AG20443 (cell line): ENCODE measurements around the gene MACF1.

Source experiments
- DNase-seq: peaks from one replicate; pipeline ENCODE4 v3.0.0; 2012; ENCODE audit warnings: low spot score, mixed read lengths

MACF1 gene

DNA sequence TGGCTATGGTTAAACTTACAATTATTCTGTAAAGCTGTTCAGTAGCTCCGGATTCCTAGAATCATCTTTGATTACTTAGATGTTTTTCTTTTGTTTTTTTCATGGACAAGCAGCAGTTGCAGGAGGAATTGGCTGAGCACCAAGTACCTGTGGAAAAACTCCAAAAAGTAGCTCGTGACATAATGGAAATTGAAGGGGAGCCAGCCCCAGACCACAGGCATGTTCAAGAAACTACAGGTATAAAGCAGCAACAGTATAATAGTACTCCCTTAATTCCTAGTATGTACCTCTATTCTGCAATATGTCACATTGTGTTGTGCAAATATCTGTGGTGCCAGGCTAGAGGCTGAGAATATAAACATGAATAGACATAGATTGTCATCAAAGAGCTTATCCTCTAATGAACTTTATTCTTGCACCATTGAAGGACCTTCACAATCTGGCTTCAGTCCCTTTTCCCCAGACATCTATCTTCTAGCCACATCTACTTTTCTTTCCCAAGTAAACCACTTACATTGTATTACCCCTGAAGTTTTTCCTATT lies 154.6 kb downstream of the MACF1 start:
- DNase-seq, result no peak

GRCh38 chr1:39360731-39361130 lies 156.2 kb downstream of the MACF1 start:
- DNase-seq, result no peak

DNA sequence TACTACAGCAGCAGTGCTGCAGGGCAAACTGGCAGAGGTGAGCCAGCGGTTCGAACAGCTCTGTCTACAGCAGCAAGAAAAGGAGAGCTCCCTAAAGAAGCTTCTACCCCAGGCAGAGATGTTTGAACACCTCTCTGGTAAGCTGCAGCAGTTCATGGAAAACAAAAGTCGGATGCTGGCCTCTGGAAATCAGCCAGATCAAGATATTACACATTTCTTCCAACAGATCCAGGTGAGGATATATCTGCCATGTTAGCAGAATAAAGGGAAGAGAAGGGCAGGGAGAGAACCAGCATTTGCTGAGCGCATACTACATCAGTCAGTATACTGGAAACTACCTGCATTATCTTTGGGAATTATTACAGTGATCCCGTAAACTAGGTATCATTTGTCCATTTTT lies 157.0 kb downstream of the MACF1 start:
- DNase-seq, result no peak

- DNase-seq, result no peak
Measured at GRCh38 chr1:39363267-39363666, 158.8 kb downstream of the MACF1 start.

DNA sequence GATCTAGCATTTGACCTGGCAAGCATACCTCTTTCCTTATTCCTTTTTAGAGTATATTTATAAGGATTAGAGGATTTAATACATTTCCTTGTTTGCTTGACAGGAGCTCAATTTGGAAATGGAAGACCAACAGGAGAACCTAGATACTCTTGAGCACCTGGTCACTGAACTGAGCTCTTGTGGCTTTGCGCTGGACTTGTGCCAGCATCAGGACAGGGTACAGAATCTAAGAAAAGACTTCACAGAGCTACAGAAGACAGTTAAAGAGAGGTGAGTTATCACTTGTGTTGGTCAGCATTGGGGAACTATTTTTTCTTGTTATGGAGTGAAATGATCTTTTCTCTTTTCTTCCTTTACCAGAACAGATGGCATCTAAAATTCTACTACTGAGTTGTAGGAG lies 163.6 kb downstream of the MACF1 start:
- DNase-seq, result no peak

DNA sequence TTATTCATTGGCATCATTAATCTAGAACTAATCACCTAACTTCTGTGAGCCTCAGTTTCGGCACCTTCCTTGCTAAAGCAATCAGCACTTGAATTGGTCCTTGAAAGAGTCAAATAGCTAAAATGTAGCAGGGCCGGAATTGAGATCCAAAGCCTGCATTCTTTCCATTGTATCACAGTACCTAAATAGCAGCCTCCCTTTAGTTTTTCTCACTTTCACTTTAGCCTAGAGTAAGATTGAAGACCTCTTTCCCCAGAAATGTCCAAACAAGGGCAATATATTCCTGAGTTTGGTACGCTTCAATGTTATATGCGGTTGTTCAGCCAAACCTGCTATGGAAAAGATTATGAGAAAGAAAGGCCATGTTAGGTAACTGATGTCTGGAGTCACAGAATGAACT lies 165.1 kb downstream of the MACF1 start:
- DNase-seq, result no peak

DNA sequence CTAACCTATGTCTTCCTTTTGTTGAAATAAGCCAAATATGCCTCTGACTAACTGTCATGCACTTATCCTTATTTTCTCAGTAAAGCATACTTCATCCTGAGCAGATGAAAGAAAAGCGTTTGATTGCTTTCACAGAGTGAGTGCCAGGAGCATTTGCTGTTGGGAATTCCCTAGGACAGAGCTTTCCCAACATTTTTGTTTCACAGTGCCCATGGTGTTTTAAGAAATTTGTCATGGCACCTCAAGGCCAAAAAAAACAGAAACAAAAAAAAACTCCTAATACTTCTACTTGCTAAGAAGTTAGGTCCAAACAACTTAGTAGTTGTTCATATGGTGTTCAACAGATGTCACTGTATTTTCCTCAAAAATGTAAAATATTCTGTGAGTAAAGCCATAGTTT lies 166.1 kb downstream of the MACF1 start:
- no peak for DNase-seq

GRCh38 chr1:39372105-39372504 lies 167.6 kb downstream of the MACF1 start:
- DNase-seq, result no peak

DNA sequence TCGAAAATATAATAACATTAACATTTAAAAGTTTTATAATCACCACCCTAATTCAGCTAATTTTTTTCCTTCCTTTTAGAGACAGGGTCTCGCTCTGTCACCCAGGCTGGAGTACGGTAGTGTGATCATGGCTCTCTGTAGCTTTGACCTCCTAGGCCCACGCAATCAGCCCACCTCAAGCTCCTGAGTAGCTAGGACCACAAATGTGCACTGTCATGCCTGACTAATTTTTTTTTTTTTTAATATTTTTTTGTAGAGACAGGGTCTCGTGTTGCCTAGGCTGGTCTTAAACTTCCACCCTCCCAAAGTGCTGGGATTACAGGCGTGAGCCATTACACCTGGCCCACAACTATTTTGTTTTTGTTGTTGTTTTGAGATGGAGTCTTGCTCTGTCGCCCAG lies 172.2 kb downstream of the MACF1 start:
- DNase-seq, result no peak

- DNase-seq, result no peak
Measured at GRCh38 chr1:39378377-39378776, 173.9 kb downstream of the MACF1 start.

- DNase-seq, result no peak
Measured at GRCh38 chr1:39379187-39379586, 174.7 kb downstream of the MACF1 start.

DNA sequence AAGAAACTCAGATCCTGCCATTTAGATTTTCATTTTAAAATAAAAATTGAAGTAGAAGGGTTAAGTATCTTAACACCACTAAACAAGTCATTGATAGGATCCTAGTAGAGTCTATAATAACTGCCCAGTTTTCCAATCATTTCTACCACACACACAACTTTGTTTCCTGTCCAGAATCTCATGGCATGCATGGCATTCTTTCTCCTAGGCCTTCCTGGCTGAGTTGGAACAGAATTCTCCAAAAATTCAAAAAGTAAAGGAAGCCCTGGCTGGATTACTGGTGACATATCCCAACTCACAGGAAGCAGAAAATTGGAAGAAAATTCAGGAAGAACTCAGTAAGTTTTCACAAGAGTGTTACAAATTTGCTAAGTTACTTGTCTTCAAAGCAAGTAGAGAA lies 175.5 kb downstream of the MACF1 start:
- no peak for DNase-seq

DNA sequence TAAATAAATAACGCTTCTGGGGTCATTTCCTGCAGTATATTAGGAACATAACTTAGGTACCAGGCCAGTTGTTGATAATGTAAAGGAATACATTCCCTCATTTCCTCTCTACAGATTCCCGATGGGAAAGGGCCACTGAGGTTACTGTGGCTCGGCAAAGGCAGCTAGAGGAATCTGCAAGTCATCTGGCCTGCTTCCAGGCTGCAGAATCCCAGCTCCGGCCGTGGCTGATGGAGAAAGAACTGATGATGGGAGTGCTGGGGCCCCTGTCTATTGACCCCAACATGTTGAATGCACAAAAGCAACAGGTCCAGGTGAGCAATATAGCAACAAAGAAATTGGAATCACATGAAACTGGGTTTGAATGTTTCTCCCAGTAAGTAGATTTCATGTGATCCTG lies 177.3 kb downstream of the MACF1 start:
- DNase-seq, result no peak

DNA sequence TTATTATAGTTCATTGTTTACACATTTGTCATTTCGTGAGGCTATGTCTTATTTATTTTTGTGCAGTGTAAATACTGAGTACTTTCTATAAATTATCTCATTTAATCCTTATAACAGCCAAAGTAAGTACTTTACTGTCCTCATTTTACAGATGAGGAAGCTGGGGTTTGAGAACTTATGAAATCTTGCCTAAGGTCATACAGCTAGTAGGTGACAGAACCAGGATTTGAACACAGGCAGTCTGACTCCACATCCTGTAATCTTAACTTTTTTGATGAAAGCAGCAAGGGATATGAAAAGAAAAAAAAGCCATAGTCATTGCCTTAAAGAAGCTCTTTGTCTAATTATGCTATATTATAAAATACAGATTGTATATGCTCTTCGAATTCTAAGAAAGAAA lies 179.8 kb downstream of the MACF1 start:
- DNase-seq, result no peak

- DNase-seq, result no peak
Measured at GRCh38 chr1:39385067-39385988, 180.8 kb downstream of the MACF1 start.

DNA sequence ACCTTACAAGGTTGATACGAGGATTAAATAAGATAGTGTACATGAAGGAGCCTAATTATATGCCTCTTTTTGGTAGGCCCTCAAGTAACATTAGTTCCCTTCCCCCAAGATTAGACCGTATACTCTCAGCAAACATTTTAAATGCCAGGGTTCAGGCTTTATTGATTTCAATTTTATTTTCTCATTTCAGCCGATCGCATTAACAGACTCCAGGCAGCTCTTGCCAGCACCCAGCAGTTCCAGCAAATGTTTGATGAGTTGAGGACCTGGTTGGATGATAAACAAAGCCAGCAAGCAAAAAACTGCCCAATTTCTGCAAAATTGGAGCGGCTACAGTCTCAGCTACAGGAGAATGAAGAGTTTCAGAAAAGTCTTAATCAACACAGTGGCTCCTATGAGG lies 182.5 kb downstream of the MACF1 start:
- DNase-seq, result no peak

GRCh38 chr1:39387452-39387851 lies 183.0 kb downstream of the MACF1 start:
- DNase-seq, result peak; percentile 90

DNA sequence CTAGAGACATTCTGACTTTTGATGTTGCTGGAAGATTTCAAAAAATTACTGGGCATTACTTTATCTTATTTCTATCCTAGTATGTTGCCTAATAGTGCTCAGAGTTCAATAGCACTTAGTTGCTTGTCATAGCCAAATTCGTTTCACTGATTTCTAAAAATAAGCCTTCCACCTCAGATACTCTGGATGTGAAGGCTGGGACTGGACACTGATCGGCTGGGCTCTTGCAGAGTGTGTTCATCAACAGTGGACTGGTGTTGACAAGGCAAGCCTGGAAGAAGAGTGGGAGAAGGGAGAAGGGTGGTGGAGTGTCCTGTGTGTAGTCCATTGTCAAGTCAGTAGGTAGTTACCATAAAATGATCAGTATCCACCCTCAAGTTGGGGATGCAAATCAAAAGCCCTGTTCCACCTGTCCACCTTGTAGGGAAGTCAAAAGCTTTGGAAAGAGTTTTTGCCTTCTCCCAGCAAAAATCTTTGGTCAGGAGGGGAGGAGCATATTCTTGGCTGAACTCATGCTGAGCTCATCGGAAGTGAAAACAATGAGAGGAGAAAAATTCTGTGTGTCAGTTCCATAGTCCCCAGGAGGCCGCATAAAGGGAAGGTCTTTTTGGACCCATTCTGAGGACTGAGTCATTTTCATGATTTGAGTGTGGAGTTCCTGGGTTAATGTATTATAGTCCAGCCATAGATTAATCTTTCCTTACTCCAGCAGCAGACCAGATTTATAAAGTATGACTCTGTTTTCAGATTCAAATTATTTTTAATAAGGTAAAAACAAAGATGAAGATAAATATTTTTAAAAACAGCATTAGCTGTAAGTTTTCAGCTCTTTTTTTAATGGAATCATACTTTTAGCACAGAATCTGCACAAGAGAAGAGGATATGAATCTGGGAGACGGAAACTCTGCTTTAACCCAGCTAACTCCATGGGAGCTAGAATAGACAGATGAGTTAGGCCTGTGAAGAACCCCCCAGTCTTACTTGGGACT lies 187.5 kb downstream of the MACF1 start:
- peak; percentile 88 for DNase-seq

- DNase-seq, result no peak
Measured at GRCh38 chr1:39392851-39393573, 188.5 kb downstream of the MACF1 start.

- no peak for DNase-seq
Measured at GRCh38 chr1:39393645-39394044, 189.2 kb downstream of the MACF1 start.

GRCh38 chr1:39394059-39394458 lies 189.6 kb downstream of the MACF1 start:
- DNase-seq, result no peak

- no peak for DNase-seq
Measured at GRCh38 chr1:39394598-39394997, 190.1 kb downstream of the MACF1 start.
